Fibroblast of lung (primary cell): ENCODE results near the gene SYS1. TPM values are rescaled to one million over a fixed set of nuclear protein-coding genes. Genes with fewer than 3 reads are reported as not detected.

Experiments used
- DNase-seq, 2 donors: peaks; one replicate each; pipeline versions ENCODE4 v3.0.0 to v3.0.0-alpha.2; 2010; ENCODE audit warnings: low read depth in 2 of 2
- H2AFZ ChIP-seq: 2 replicates; pipeline ENCODE4 v1.5.1; 2012; ENCODE audit warnings: low read length, control low read depth, inconsistent platforms
- H3K27ac ChIP-seq: 2 replicates; pipeline ENCODE4 v1.5.1; 2011; ENCODE audit warnings: low read length, control low read depth; ENCODE audit not compliant: insufficient read depth
- H3K27me3 ChIP-seq: 2 replicates; pipeline ENCODE4 v1.5.1; 2011; ENCODE audit warnings: mild to moderate bottlenecking, low read length; ENCODE audit not compliant: control insufficient read depth, insufficient read depth
- H3K36me3 ChIP-seq: 2 replicates; pipeline ENCODE4 v1.5.1; 2011; ENCODE audit warnings: low read length; ENCODE audit not compliant: control insufficient read depth, insufficient read depth
- H3K4me1 ChIP-seq: 2 replicates; pipeline ENCODE4 v1.5.1; 2011; ENCODE audit warnings: low read length; ENCODE audit not compliant: control insufficient read depth, insufficient read depth; ENCODE audit errors: extremely low read depth
- H3K4me2 ChIP-seq: 2 replicates; pipeline ENCODE4 v1.5.1; 2011; ENCODE audit warnings: low read length, control low read depth; ENCODE audit not compliant: insufficient read depth; ENCODE audit errors: extremely low read depth
- H3K4me3 ChIP-seq, 4 experiments: fragments of 200-600 bp in 1 of 4; sonication (generic) in 1 of 4; replicated peaks in 1 of 4; 2 replicates each; pipeline ENCODE4 v1.5.1; 2011 to 2016; ENCODE audit warnings: low read length in 4 of 4, low read depth in 3 of 4, mild to moderate bottlenecking in 3 of 4, control low read depth in 2 of 4, inconsistent platforms in 1 of 4, mixed read lengths in 1 of 4; ENCODE audit not compliant: insufficient read depth in 1 of 4; ENCODE audit errors: control extremely low read depth in 1 of 4
- H3K79me2 ChIP-seq: 2 replicates; pipeline ENCODE4 v1.5.1; 2012; ENCODE audit warnings: mild to moderate bottlenecking, low read length, inconsistent platforms; ENCODE audit not compliant: control insufficient read depth, insufficient read depth
- H3K9ac ChIP-seq: 2 replicates; pipeline ENCODE4 v1.5.1; 2011; ENCODE audit warnings: mild to moderate bottlenecking, low read length, control low read depth; ENCODE audit not compliant: insufficient read depth
- H3K9me3 ChIP-seq: 2 replicates; pipeline ENCODE4 v1.5.1; 2012; ENCODE audit warnings: low read depth, low read length; ENCODE audit not compliant: control insufficient read depth, insufficient read depth
- H4K20me1 ChIP-seq: 2 replicates; pipeline ENCODE4 v1.5.1; 2011; ENCODE audit warnings: low read length; ENCODE audit not compliant: control insufficient read depth, insufficient read depth; ENCODE audit errors: extremely low read depth
- CTCF ChIP-seq, 2 donors: IDR thresholded peaks in 1 of 2; conservative IDR thresholded peaks in 1 of 2; 1 replicate in 1 of 2; 2 replicates in 1 of 2; pipeline ENCODE4 v1.5.1; 2011 to 2012; ENCODE audit warnings: low read length in 2 of 2, control low read depth in 1 of 2, inconsistent platforms in 1 of 2, low read depth in 1 of 2, mild to moderate bottlenecking in 1 of 2
- EZH2 ChIP-seq: IDR thresholded peaks from 2 replicates; pipeline ENCODE4 v1.5.1; 2012; ENCODE audit warnings: low read length, control low read depth, mild to moderate bottlenecking; ENCODE audit errors: missing control alignments
- polyA plus RNA-seq, 2 donors: library from polyadenylated mRNA; depleted of rRNA in 1 of 2; stranded (reverse) in 1 of 2; unstranded in 1 of 2; fragments of >200 nt; gene quantifications; 2 replicates each; pipeline ENCODE4 v1.2.1, GENCODE V29; 2011 to 2012; ENCODE audit warnings: missing spikeins in 1 of 2
- total RNA-seq: library from RNA; depleted of rRNA; stranded (reverse); fragments of >200 nt; gene quantifications from 2 replicates; pipeline ENCODE4 v1.2.1, GENCODE V29; 2014

Gene SYS1
- total and polyA plus RNA-seq, 2 donors (not counting 1 experiment from before 2014, with no cell fraction given) = 20.5 to 23.4 TPM

GRCh38 chr20:45402946-45403345, 40.0 kb downstream of the SYS1 start:
- Histone ChIP-seq H4K20me1 (no peaks in the 10 kb centered on the region), H3K4me1 (peaks cover 3% of the 10 kb centered on the region), H2AFZ (no peak overlapping the region), H3K36me3 (no peaks in the 10 kb centered on the region), H3K79me2 (no peaks in the 10 kb centered on the region), H3K4me3 (no peak overlapping the region), H3K27ac (no peak overlapping the region), H3K9ac (no peak overlapping the region), H3K9me3 (no peaks in the 10 kb centered on the region), H3K27me3 (no peaks in the 10 kb centered on the region), H3K4me2 (no peak overlapping the region)
- TF ChIP-seq CTCF (conservative IDR thresholded peaks at IDR 0.05 in 1 of 2, IDR thresholded peaks at IDR 0.05 in 1 of 2; ENCODE audit: low read depth in 1 of 2, low read length in 2 of 2) = no peak
- no peak for TF ChIP-seq EZH2
- no peak for DNase-seq

GRCh38 chr20:45404438-45404837, 41.5 kb downstream of the SYS1 start:
- H3K4me3 ChIP-seq = no peak overlapping the region

GRCh38 chr20:45405571-45406259, 42.8 kb downstream of the SYS1 start:
- H2AFZ ChIP-seq = peak overlapping the region; percentile 68
- H3K4me2 ChIP-seq = peak overlapping the region; percentile 83
- no peaks in the 10 kb centered on the region for H3K36me3 ChIP-seq
- TF ChIP-seq EZH2 (no peak), CTCF (conservative IDR thresholded peaks at IDR 0.05 in 1 of 2, IDR thresholded peaks at IDR 0.05 in 1 of 2; ENCODE audit: low read depth in 1 of 2, low read length in 2 of 2) (no peak)
- H3K27ac ChIP-seq = peak overlapping the region; percentile 73
- H4K20me1 ChIP-seq = no peaks in the 10 kb centered on the region
- DNase-seq = peak in 1 of 2 donors; percentile 9
- H3K9me3 ChIP-seq = no peaks in the 10 kb centered on the region
- peaks cover 3% of the 10 kb centered on the region for H3K4me1 ChIP-seq
- H3K79me2 ChIP-seq = no peaks in the 10 kb centered on the region
- H3K27me3 ChIP-seq = no peaks in the 10 kb centered on the region
- peak overlapping the region; percentile 48 to 73 (median 67) for H3K4me3 ChIP-seq
- H3K9ac ChIP-seq = peak overlapping the region; percentile 80

More at GRCh38 chr20:45404438-45404837, 41.5 kb downstream of the SYS1 start:
- H3K79me2 ChIP-seq = no peaks in the 10 kb centered on the region
- peaks cover 3% of the 10 kb centered on the region for H3K4me1 ChIP-seq
- no peaks in the 10 kb centered on the region for H4K20me1 ChIP-seq
- H3K27ac ChIP-seq = no peak overlapping the region
- H3K9ac ChIP-seq = no peak overlapping the region
- H3K27me3 ChIP-seq = no peaks in the 10 kb centered on the region
- DNase-seq = no peak
- H3K36me3 ChIP-seq = no peaks in the 10 kb centered on the region
- H2AFZ ChIP-seq = no peak overlapping the region
- H3K4me2 ChIP-seq = no peak overlapping the region
- H3K9me3 ChIP-seq = no peaks in the 10 kb centered on the region
- TF ChIP-seq CTCF (conservative IDR thresholded peaks at IDR 0.05 in 1 of 2, IDR thresholded peaks at IDR 0.05 in 1 of 2; ENCODE audit: low read depth in 1 of 2, low read length in 2 of 2) (no peak), EZH2 (no peak)
